HepG2 (cell line): ENCODE data around the gene MTFP1. TPM values are rescaled to one million over a fixed set of nuclear protein-coding genes. Genes with fewer than 3 reads are reported as not detected.

Experiments
- ATM ChIP-seq: fragments of 450-650 bp; IDR thresholded peaks from 2 replicates; pipeline ENCODE4 v1.7.1; 2017; ENCODE audit warnings: mild to moderate bottlenecking, borderline replicate concordance
- DNMT3B ChIP-seq: conservative IDR thresholded peaks from 2 replicates; pipeline ENCODE4 v1.6.1; 2016; ENCODE audit warnings: missing biosample characterization, control low read depth
- FOSL2 ChIP-seq: sonication (generic); formaldehyde crosslinking; IDR thresholded peaks from 2 replicates; pipeline ENCODE4 v1.4.0; 2020; ENCODE audit warnings: missing genetic modification reagents
- GATAD2A ChIP-seq: IDR thresholded peaks from 2 replicates; pipeline ENCODE4 v1.6.1; 2016
- MAF1 ChIP-seq: sonication (generic); formaldehyde crosslinking; IDR thresholded peaks from 2 replicates; pipeline ENCODE4 v1.5.0; 2020; ENCODE audit warnings: missing genetic modification reagents, borderline replicate concordance
- MYPOP ChIP-seq: sonication (generic); formaldehyde crosslinking; IDR thresholded peaks from 2 replicates; pipeline ENCODE4 v1.8.1; 2023; ENCODE audit warnings: mild to moderate bottlenecking, moderate library complexity, missing genetic modification reagents
- NPAS2 ChIP-seq: sonication (generic); formaldehyde crosslinking; IDR thresholded peaks from 2 replicates; pipeline ENCODE4 v1.8.0; 2022; ENCODE audit warnings: mild to moderate bottlenecking, missing genetic modification reagents, borderline replicate concordance
- PTBP1 ChIP-seq: fragments of 200-400 bp; formaldehyde crosslinking; IDR thresholded peaks from 2 replicates; pipeline ENCODE4 v1.6.1; 2018; ENCODE audit warnings: low read length, low read depth; ENCODE audit not compliant: poor library complexity, severe bottlenecking
- REL ChIP-seq: sonication (generic); formaldehyde crosslinking; conservative IDR thresholded peaks from 2 replicates; pipeline ENCODE4 v1.8.0; 2022; ENCODE audit warnings: mild to moderate bottlenecking, missing genetic modification reagents, moderate library complexity
- ZFYVE20 ChIP-seq: sonication (generic); formaldehyde crosslinking; IDR thresholded peaks from 2 replicates; pipeline ENCODE4 v1.8.0; 2023; ENCODE audit warnings: low read depth, mild to moderate bottlenecking, moderate library complexity, missing genetic modification reagents, borderline replicate concordance
- ZMYM2 ChIP-seq: sonication (generic); formaldehyde crosslinking; IDR thresholded peaks from 2 replicates; pipeline ENCODE4 v1.8.0; 2022; ENCODE audit warnings: mild to moderate bottlenecking, missing genetic modification reagents
- ZNF280B ChIP-seq: sonication (generic); formaldehyde crosslinking; IDR thresholded peaks from 2 replicates; pipeline ENCODE4 v1.5.0; 2020; ENCODE audit warnings: missing genetic modification reagents, mild to moderate bottlenecking, borderline replicate concordance
- ZNF549 ChIP-seq: sonication (generic); formaldehyde crosslinking; IDR thresholded peaks from 2 replicates; pipeline ENCODE4 v1.5.0; 2020; ENCODE audit warnings: missing genetic modification reagents
- ZNF883 ChIP-seq: sonication (generic); formaldehyde crosslinking; IDR thresholded peaks from 2 replicates; pipeline ENCODE4 v1.5.1; 2020; ENCODE audit warnings: mild to moderate bottlenecking, missing genetic modification reagents; ENCODE audit errors: not compliant biosample characterization
- polyA plus RNA-seq, 8 experiments: library from polyadenylated mRNA; depleted of rRNA in 3 of 8; stranded (reverse) in 7 of 8; unstranded in 1 of 8; fragments of >200 nt; fragmentation: Illumina TruSeq in 4 of 8; extraction: Trizol in 4 of 8; gene quantifications; 2 replicates each; pipeline versions ENCODE4 v1.2.1 to v1.2.3, GENCODE V29; 2011 to 2016; ENCODE audit warnings: low read depth in 4 of 8, missing spikeins in 1 of 8, mixed read lengths in 1 of 8; ENCODE audit not compliant: insufficient read depth in 1 of 8
- total RNA-seq, 5 experiments: library from RNA; depleted of rRNA; stranded (reverse); fragments of >200 nt; fragmentation: Illumina TruSeq; extraction: Trizol; gene quantifications; 2 replicates each; pipeline ENCODE4 v1.2.3, GENCODE V29; 2016; ENCODE audit warnings: low read depth in 1 of 5
- TF ChIP-seq, protein P1 (sequence below): sonication (generic); formaldehyde crosslinking; IDR thresholded peaks from 2 replicates; pipeline ENCODE4 v1.8.1; 2023; ENCODE audit warnings: mild to moderate bottlenecking, missing genetic modification reagents

Gene MTFP1
- total and polyA plus RNA-seq, 2 of the 13 experiments (the other 11 are each of a cell fraction or from before 2014, with no cell fraction given): 29.5 to 45.6 TPM

DNA sequence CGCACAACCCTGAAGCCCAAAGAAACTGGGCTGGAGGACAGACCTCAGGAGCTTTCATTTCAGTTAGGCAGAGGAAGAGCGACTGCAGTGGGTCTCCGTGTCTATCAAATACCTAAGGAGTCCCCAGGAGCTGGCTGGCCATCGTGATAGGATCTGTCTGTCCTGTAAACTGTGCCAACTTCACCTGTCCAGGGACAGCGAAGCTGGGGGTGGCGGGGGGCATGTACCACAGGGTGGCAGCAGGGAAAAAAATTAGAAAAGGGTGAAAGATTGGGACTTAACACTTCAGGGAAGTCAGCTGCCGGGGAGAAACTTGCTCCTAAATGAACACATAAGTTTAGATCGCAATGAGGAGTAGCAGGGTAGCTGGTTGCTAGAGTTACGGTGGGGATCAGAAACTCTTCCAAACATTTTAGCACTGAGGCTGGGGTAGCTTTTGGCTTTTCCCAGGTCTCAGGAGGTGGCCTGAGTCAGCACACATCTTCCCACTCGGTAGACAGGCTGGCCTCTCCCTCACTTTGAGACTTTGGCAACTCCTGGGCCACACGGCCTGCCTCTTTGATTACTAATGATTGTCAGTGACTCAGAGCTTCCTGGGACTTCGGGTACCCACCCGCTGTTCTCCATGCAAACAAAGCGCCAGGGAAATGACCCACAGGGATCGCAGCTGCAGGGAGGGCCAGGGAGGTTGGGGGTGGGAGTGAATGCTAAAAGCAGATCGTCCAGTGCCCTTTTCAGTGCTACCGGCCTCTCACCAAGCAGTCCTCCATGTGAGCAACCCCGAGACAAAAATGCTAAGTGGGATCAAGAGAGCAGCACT is 2.9 kb upstream of the MTFP1 start (continued):
- TF ChIP-seq ZNF883 (CRISPR knock-in tag) (no peak), ZFYVE20 (CRISPR knock-in tag) (no peak), ZNF280B (CRISPR knock-in tag) (no peak), MAF1 (CRISPR knock-in tag) (0 out of 2 replicates have a peak, but pooled peaks have one; percentile 11), ZMYM2 (CRISPR knock-in tag) (no peak), DNMT3B (no peak), ZNF549 (CRISPR knock-in tag) (no peak), REL (peak; percentile 41; the same call in 1 of the 2 replicates), FOSL2 (CRISPR knock-in tag) (peak; percentile 90), MYPOP (CRISPR knock-in tag) (no peak), PTBP1 (no peak), GATAD2A (CRISPR knock-in tag) (0 out of 2 replicates have a peak, but pooled peaks have one; percentile 19), ATM (no peak), NPAS2 (CRISPR knock-in tag) (no peak)
- TF ChIP-seq, protein P1, sequence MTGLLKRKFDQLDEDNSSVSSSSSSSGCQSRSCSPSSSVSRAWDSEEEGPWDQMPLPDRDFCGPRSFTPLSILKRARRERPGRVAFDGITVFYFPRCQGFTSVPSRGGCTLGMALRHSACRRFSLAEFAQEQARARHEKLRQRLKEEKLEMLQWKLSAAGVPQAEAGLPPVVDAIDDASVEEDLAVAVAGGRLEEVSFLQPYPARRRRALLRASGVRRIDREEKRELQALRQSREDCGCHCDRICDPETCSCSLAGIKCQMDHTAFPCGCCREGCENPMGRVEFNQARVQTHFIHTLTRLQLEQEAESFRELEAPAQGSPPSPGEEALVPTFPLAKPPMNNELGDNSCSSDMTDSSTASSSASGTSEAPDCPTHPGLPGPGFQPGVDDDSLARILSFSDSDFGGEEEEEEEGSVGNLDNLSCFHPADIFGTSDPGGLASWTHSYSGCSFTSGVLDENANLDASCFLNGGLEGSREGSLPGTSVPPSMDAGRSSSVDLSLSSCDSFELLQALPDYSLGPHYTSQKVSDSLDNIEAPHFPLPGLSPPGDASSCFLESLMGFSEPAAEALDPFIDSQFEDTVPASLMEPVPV (CRISPR knock-in tag): no peak
- TF ChIP-seq, all 625 proteins: peak for 49
